ENCODE results near the gene DHODH.

The DHODH gene

GRCh38 chr16:72021043-72021442, 12.5 kb downstream of the DHODH start:
- no peaks in the 10 kb centered on the region for H3F3A ChIP-seq (ENCODE audit: insufficient read depth, low read length)
- H3K4me1 ChIP-seq (ENCODE audit: insufficient read depth, low read length, severe bottlenecking) = no peaks in the 10 kb centered on the region
- TF ChIP-seq, protein P1, sequence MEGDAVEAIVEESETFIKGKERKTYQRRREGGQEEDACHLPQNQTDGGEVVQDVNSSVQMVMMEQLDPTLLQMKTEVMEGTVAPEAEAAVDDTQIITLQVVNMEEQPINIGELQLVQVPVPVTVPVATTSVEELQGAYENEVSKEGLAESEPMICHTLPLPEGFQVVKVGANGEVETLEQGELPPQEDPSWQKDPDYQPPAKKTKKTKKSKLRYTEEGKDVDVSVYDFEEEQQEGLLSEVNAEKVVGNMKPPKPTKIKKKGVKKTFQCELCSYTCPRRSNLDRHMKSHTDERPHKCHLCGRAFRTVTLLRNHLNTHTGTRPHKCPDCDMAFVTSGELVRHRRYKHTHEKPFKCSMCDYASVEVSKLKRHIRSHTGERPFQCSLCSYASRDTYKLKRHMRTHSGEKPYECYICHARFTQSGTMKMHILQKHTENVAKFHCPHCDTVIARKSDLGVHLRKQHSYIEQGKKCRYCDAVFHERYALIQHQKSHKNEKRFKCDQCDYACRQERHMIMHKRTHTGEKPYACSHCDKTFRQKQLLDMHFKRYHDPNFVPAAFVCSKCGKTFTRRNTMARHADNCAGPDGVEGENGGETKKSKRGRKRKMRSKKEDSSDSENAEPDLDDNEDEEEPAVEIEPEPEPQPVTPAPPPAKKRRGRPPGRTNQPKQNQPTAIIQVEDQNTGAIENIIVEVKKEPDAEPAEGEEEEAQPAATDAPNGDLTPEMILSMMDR (IDR thresholded peaks at IDR 0.05; ENCODE audit: low read length) = no peak
- TF ChIP-seq EZH2 (IDR thresholded peaks at IDR 0.05; ENCODE audit: borderline replicate concordance, low read length) = no peak
- no peak overlapping the region for H3K9ac ChIP-seq (ENCODE audit: low read length)
- no peak overlapping the region for H3K4me2 ChIP-seq (ENCODE audit: low read length)
- no peak overlapping the region for H3K4me3 ChIP-seq (ENCODE audit: low read depth, low read length, poor library complexity, severe bottlenecking)
- H3K9me3 ChIP-seq (ENCODE audit: low read length) = no peaks in the 10 kb centered on the region
- peaks cover 69% of the 10 kb centered on the region for H3K36me3 ChIP-seq (ENCODE audit: insufficient read depth, low read length)
- no peaks in the 10 kb centered on the region for H3K9me2 ChIP-seq (ENCODE audit: low read depth, low read length)
- no peaks in the 10 kb centered on the region for H4K20me1 ChIP-seq (ENCODE audit: insufficient read depth, low read length)
- H2AFZ ChIP-seq (ENCODE audit: low read length) = no peak overlapping the region
- H3K27me3 ChIP-seq (ENCODE audit: insufficient read depth, low read length) = no peaks in the 10 kb centered on the region
- H3K79me2 ChIP-seq (ENCODE audit: insufficient read depth, low read length) = no peaks in the 10 kb centered on the region
- no peak overlapping the region for H3K27ac ChIP-seq (ENCODE audit: low read depth, low read length, poor library complexity, severe bottlenecking)

DNA sequence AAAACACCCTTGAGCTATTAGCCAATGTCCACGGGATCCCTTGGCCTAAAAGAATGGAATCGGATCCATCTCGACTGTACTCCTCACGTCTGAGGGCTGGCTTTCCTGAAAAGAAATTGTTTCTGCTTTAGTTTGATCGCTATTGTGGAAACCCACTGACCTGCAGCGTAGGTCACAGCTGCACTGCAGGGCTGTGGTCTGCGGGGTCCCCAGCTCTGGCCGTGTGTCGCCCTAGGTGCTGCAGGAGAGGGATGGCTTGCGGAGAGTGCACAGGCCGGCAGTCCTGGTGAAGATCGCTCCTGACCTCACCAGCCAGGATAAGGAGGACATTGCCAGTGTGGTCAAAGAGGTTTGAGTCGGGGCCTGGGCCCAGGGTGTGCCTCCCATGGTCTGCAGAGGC, 13.6 kb downstream of the DHODH start:
- no peak overlapping the region for H3K4me3 ChIP-seq (ENCODE audit: low read depth, low read length, poor library complexity, severe bottlenecking)
- H3F3A ChIP-seq (ENCODE audit: insufficient read depth, low read length) = no peaks in the 10 kb centered on the region
- no peak overlapping the region for H3K27ac ChIP-seq (ENCODE audit: low read depth, low read length, poor library complexity, severe bottlenecking)
- H3K79me2 ChIP-seq (ENCODE audit: insufficient read depth, low read length) = no peaks in the 10 kb centered on the region
- no peaks in the 10 kb centered on the region for H4K20me1 ChIP-seq (ENCODE audit: insufficient read depth, low read length)
- peaks cover 65% of the 10 kb centered on the region for H3K36me3 ChIP-seq (ENCODE audit: insufficient read depth, low read length)
- no peaks in the 10 kb centered on the region for H3K27me3 ChIP-seq (ENCODE audit: insufficient read depth, low read length)
- H3K4me1 ChIP-seq (ENCODE audit: insufficient read depth, low read length, severe bottlenecking) = no peaks in the 10 kb centered on the region
- no peak overlapping the region for H2AFZ ChIP-seq (ENCODE audit: low read length)
- H3K4me2 ChIP-seq (ENCODE audit: low read length) = no peak overlapping the region
- no peak for TF ChIP-seq EZH2 (IDR thresholded peaks at IDR 0.05; ENCODE audit: borderline replicate concordance, low read length)
- TF ChIP-seq, protein P1 (IDR thresholded peaks at IDR 0.05; ENCODE audit: low read length) = no peak
- H3K9me2 ChIP-seq (ENCODE audit: low read depth, low read length) = no peaks in the 10 kb centered on the region
- H3K9ac ChIP-seq (ENCODE audit: low read length) = no peak overlapping the region
- no peaks in the 10 kb centered on the region for H3K9me3 ChIP-seq (ENCODE audit: low read length)

DNA sequence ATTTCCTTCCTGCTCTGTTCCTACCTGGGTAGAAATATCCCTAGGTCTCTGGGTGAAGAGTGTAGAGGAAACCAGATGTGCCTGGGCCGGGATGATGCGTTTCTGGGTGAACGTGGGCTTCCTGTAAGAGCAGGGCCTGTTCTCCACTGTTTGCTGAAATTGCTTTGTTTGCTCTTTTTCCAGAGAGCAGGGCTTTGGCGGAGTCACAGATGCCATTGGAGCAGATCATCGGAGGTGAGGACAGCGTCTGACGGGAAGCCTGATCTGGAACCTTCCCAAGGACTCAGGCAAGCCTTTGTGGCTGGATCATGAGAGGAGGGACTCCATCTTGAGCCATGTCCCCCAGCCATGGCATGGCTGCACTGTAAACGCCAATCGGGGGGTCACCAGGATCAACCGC, 15.4 kb downstream of the DHODH start:
- no peaks in the 10 kb centered on the region for H3K9me2 ChIP-seq (ENCODE audit: low read depth, low read length)
- H3K79me2 ChIP-seq (ENCODE audit: insufficient read depth, low read length) = no peaks in the 10 kb centered on the region
- no peaks in the 10 kb centered on the region for H4K20me1 ChIP-seq (ENCODE audit: insufficient read depth, low read length)
- no peak overlapping the region for H3K9ac ChIP-seq (ENCODE audit: low read length)
- H3K27ac ChIP-seq (ENCODE audit: low read depth, low read length, poor library complexity, severe bottlenecking) = no peak overlapping the region
- peaks cover 58% of the 10 kb centered on the region for H3K36me3 ChIP-seq (ENCODE audit: insufficient read depth, low read length)
- H3K9me3 ChIP-seq (ENCODE audit: low read length) = no peaks in the 10 kb centered on the region
- H3K27me3 ChIP-seq (ENCODE audit: insufficient read depth, low read length) = no peaks in the 10 kb centered on the region
- H3K4me2 ChIP-seq (ENCODE audit: low read length) = no peak overlapping the region
- no peaks in the 10 kb centered on the region for H3F3A ChIP-seq (ENCODE audit: insufficient read depth, low read length)
- TF ChIP-seq, protein P1 (IDR thresholded peaks at IDR 0.05; ENCODE audit: low read length) = no peak
- TF ChIP-seq EZH2 (IDR thresholded peaks at IDR 0.05; ENCODE audit: borderline replicate concordance, low read length) = no peak
- no peak overlapping the region for H3K4me3 ChIP-seq (ENCODE audit: low read depth, low read length, poor library complexity, severe bottlenecking)
- H3K4me1 ChIP-seq (ENCODE audit: insufficient read depth, low read length, severe bottlenecking) = no peaks in the 10 kb centered on the region
- H2AFZ ChIP-seq (ENCODE audit: low read length) = no peak overlapping the region

All from OCI-LY1 (cell line).